Sigmoid colon (tissue), 7 donors: ENCODE results near the gene LRRC8A. TPM values are rescaled to one million over a fixed set of nuclear protein-coding genes. Genes with fewer than 3 reads are reported as not detected.
A peak's percentile ranks its signal among the peaks of the same experiment; 100 is the strongest.
"Not testable (repeated sequence)": the region's sequence is repeated elsewhere in the genome, so short reads cannot be mapped to it uniquely, and the experiment has no call there.

Source experiments
- DNase-seq: peaks from one replicate; pipeline ENCODE4 v3.0.0-alpha.2; 2019
- H3K27ac ChIP-seq, 4 donors: fragments of 200-600 bp; sonication (generic); one replicate each; pipeline ENCODE4 v1.5.1; 2016 to 2019; ENCODE audit warnings: mild to moderate bottlenecking in 1 of 4
- H3K27me3 ChIP-seq, 3 donors: fragments of 200-600 bp; sonication (generic); one replicate each; pipeline ENCODE4 v1.5.1; 2019; ENCODE audit warnings: mild to moderate bottlenecking in 1 of 3
- H3K36me3 ChIP-seq, 4 donors: fragments of 200-600 bp; sonication (generic); one replicate each; pipeline ENCODE4 v1.5.1; 2016 to 2019
- H3K4me1 ChIP-seq, 4 donors: fragments of 200-600 bp; sonication (generic); one replicate each; pipeline ENCODE4 v1.5.1; 2017 to 2019
- H3K4me3 ChIP-seq, 4 donors: fragments of 200-600 bp; sonication (generic); one replicate each; pipeline ENCODE4 v1.5.1; 2017 to 2019; ENCODE audit warnings: mild to moderate bottlenecking in 2 of 4, moderate library complexity in 1 of 4
- H3K9me3 ChIP-seq, 4 donors: fragments of 200-600 bp in 3 of 4; sonication (generic) in 3 of 4; one replicate each; pipeline versions ENCODE4 v1.5.1 to v1.6.1; 2013 to 2019
- CTCF ChIP-seq, 4 experiments: fragments of 450-650 bp in 3 of 4; fragments of 200-600 bp in 1 of 4; IDR thresholded peaks; one replicate each; pipeline ENCODE4 v1.5.1; 2016 to 2019; ENCODE audit warnings: antibody characterized with exemption in 4 of 4, mild to moderate bottlenecking in 3 of 4, moderate library complexity in 2 of 4
- EP300 ChIP-seq, 4 donors: sonication (generic); formaldehyde crosslinking; IDR thresholded peaks; one replicate each; pipeline ENCODE4 v1.6.1; 2017; ENCODE audit warnings: antibody characterized with exemption in 4 of 4
- POLR2A ChIP-seq, 2 donors: fragments of 450-650 bp; IDR thresholded peaks; one replicate each; pipeline ENCODE4 v1.6.1; 2016; ENCODE audit warnings: antibody characterized with exemption in 2 of 2, mild to moderate bottlenecking in 2 of 2, moderate library complexity in 2 of 2
- POLR2AphosphoS5 ChIP-seq, 4 donors: sonication (generic); formaldehyde crosslinking; IDR thresholded peaks; one replicate each; pipeline ENCODE4 v1.6.1; 2017; ENCODE audit warnings: antibody characterized with exemption in 4 of 4
- WGBS, 2 donors: extraction: QIAGEN DNeasy Blood & Tissue Kit; methylation state at CpG; one replicate each; pipeline ENCODE4 v1.1.7; 2013; 5-methylcytosine and 5-hydroxymethylcytosine counted together
- intact Hi-C: fragments of 100-400 bp; cut with DNase I; formaldehyde crosslinking; loops from one replicate; pipeline ENCODE4 v1.15.1; 2023
- polyA plus RNA-seq, 3 donors: library from polyadenylated mRNA; stranded (reverse); fragments of 200-250 nt; gene quantifications; one replicate each; pipeline ENCODE4 v1.2.3, GENCODE V29; 2013
- total RNA-seq, 4 donors: library from RNA; depleted of rRNA; stranded (reverse); fragments of >200 nt; gene quantifications; one replicate each; pipeline ENCODE4 v1.1.0, GENCODE V29; 2016
- donor health status: healthy with polysubstance abuse.
- donor health status: Bipolar disorder and iron deficiency.
- donor health status: healthy.

Gene LRRC8A
- total and polyA plus RNA-seq, 7 donors = 4.8 to 59.5 (median 26.0) TPM

- H3K4me3 ChIP-seq = no peak overlapping the region
- H3K4me1 ChIP-seq = no peaks in the 10 kb centered on the region
- no peaks in the 10 kb centered on the region for H3K36me3 ChIP-seq
- 94 to 96% methylated on average over 3 of the region's 3 CpGs for WGBS, 2 donors
- H3K27ac ChIP-seq = no peak overlapping the region
- peaks cover 0 to 6% (median 1%) of the 10 kb centered on the region in 4 donors for H3K9me3 ChIP-seq
- TF ChIP-seq EP300 (IDR thresholded peaks at IDR 0.05) (no peak), CTCF (IDR thresholded peaks at IDR 0.05) (no peak), POLR2AphosphoS5 (IDR thresholded peaks at IDR 0.05) (no peak), POLR2A (IDR thresholded peaks at IDR 0.05) (no peak)
- intact Hi-C loops = no loop called here
- DNase-seq = no peak
- H3K27me3 ChIP-seq = no peaks in the 10 kb centered on the region
Measured at GRCh38 chr9:128846680-128847030, 35.3 kb upstream of the LRRC8A start.

GRCh38 chr9:128847803-128848202, 34.1 kb upstream of the LRRC8A start:
- Histone ChIP-seq H3K9me3 (peaks cover 0 to 6% (median 1%) of the 10 kb centered on the region in 4 donors), H3K27ac (no peak overlapping the region), H3K27me3 (no peaks in the 10 kb centered on the region), H3K4me1 (no peaks in the 10 kb centered on the region), H3K36me3 (no peaks in the 10 kb centered on the region), H3K4me3 (no peak overlapping the region)
- DNase-seq = no peak
- no peak for TF ChIP-seq POLR2AphosphoS5 (IDR thresholded peaks at IDR 0.05)
- intact Hi-C loops = no loop called here
- WGBS, 2 donors = 97 to 100% methylated on average over 1 of the region's 1 CpG

GRCh38 chr9:128851024-128851423, 30.9 kb upstream of the LRRC8A start:
- H3K36me3 ChIP-seq, H3K4me1 ChIP-seq, H3K4me3 ChIP-seq, intact Hi-C loops, H3K9me3 ChIP-seq, H3K27ac ChIP-seq, DNase-seq, H3K27me3 ChIP-seq: not testable (repeated sequence)
- 91 to 93% methylated on average over 10 of the region's 10 CpGs for WGBS, 2 donors

- H3K4me1 ChIP-seq, DNase-seq, H3K36me3 ChIP-seq, H3K9me3 ChIP-seq, intact Hi-C loops, H3K27ac ChIP-seq, H3K27me3 ChIP-seq, H3K4me3 ChIP-seq: not testable (repeated sequence)
- peak in 3 of 4 experiments; percentile 15 to 43 (median 38) for TF ChIP-seq CTCF (IDR thresholded peaks at IDR 0.05)
- 68 to 86% methylated on average over 10 of the region's 10 CpGs for WGBS, 2 donors
Measured at GRCh38 chr9:128851779-128852600, 29.9 kb upstream of the LRRC8A start.

GRCh38 chr9:128852646-128853045, 29.3 kb upstream of the LRRC8A start:
- H3K9me3 ChIP-seq, H3K27ac ChIP-seq, intact Hi-C loops, H3K4me1 ChIP-seq, H3K4me3 ChIP-seq, H3K27me3 ChIP-seq, DNase-seq, H3K36me3 ChIP-seq: not testable (repeated sequence)
- 84 to 93% methylated on average over 2 of the region's 2 CpGs for WGBS, 2 donors

- H3K36me3 ChIP-seq = not testable (repeated sequence)
Measured at GRCh38 chr9:128854454-128854853, 27.5 kb upstream of the LRRC8A start.

GRCh38 chr9:128858476-128858875, 23.5 kb upstream of the LRRC8A start:
- H3K27ac ChIP-seq, DNase-seq, H3K4me1 ChIP-seq, H3K4me3 ChIP-seq, H3K27me3 ChIP-seq, H3K36me3 ChIP-seq, H3K9me3 ChIP-seq, intact Hi-C loops: not testable (repeated sequence)
- WGBS, 2 donors = 97% methylated on average over 7 of the region's 7 CpGs

More at GRCh38 chr9:128854454-128854853, 27.5 kb upstream of the LRRC8A start:
- H3K9me3 ChIP-seq, intact Hi-C loops, DNase-seq, H3K27me3 ChIP-seq, H3K4me3 ChIP-seq, H3K27ac ChIP-seq, H3K4me1 ChIP-seq: not testable (repeated sequence)
- WGBS, 2 donors = 94 to 96% methylated on average over 6 of the region's 6 CpGs
